Activated CD8-positive, alpha-beta T cell treated with anti-CD3 and anti-CD28 coated beads for 36 hours (primary cell): ENCODE data around the gene SYCP1. TPM values are rescaled to one million over a fixed set of nuclear protein-coding genes. Genes with fewer than 3 reads are reported as not detected.

Experiments
- ATAC-seq: fragments of 200-7000 bp; cut with Tn5 transposase; one replicate; pipeline ENCODE4 v1.10.0; 2021; ENCODE audit warnings: mild to moderate bottlenecking, moderate library complexity
- CTCF ChIA-PET: fragments of 350-600 bp; sonication (Branson Sonifier 250); formaldehyde crosslinking; loops from one replicate; lab custom pipeline; 2021; ENCODE audit warnings: antibody characterized with exemption; lab: Charles Lee
- POLR2A ChIA-PET: fragments of 350-600 bp; sonication (Branson Sonifier 250); formaldehyde crosslinking; loops from one replicate; lab custom pipeline; 2021; ENCODE audit warnings: antibody characterized with exemption; lab: Charles Lee
- DNase-seq: peaks from one replicate; pipeline ENCODE4 v3.0.0-alpha.2; 2020
- H3K27ac Mint-ChIP-seq: one replicate; pipeline ENCODE4 v1.8.0; 2021; ENCODE audit warnings: mild to moderate bottlenecking, mixed read lengths
- H3K27me3 Mint-ChIP-seq: one replicate; pipeline ENCODE4 v1.8.0; 2021; ENCODE audit warnings: mixed read lengths
- H3K36me3 Mint-ChIP-seq: one replicate; pipeline ENCODE4 v1.8.0; 2021; ENCODE audit warnings: low read depth, mixed read lengths
- H3K4me1 Mint-ChIP-seq: one replicate; pipeline ENCODE4 v1.8.0; 2021; ENCODE audit warnings: low read depth, mixed read lengths
- H3K4me3 Mint-ChIP-seq: one replicate; pipeline ENCODE4 v1.8.0; 2021; ENCODE audit warnings: mild to moderate bottlenecking, moderate library complexity, mixed read lengths
- H3K9me3 Mint-ChIP-seq: one replicate; pipeline ENCODE4 v1.8.0; 2021; ENCODE audit warnings: mixed read lengths
- CTCF ChIP-seq: fragments of 200-600 bp; IDR thresholded peaks from one replicate; pipeline ENCODE4 v1.8.0; 2022; ENCODE audit warnings: antibody characterized with exemption, mild to moderate bottlenecking
- intact Hi-C: fragments of 100-400 bp; cut with micrococcal nuclease; formaldehyde crosslinking; loops from one replicate; pipeline ENCODE4 v1.10.0; 2022
- total RNA-seq, 2 experiments: library from RNA; stranded (reverse); gene quantifications; one replicate each; pipeline ENCODE4 v1.2.3, GENCODE V29; 2021

SYCP1 gene
- total RNA-seq, 2 experiments from 2014 or later: not detected

- no peak overlapping the region for H3K27ac Mint-ChIP-seq
- POLR2A ChIA-PET: no interaction called here
Measured at GRCh38 chr1:114988095-114988494, 133.4 kb downstream of the SYCP1 start.

GRCh38 chr1:114997510-114998289 lies 143.0 kb downstream of the SYCP1 start:
- no peaks in the 10 kb centered on the region for H3K4me1 Mint-ChIP-seq
- DNase-seq: no peak

More at GRCh38 chr1:114988095-114988494, 133.4 kb downstream of the SYCP1 start:
- no peaks in the 10 kb centered on the region for H3K4me1 Mint-ChIP-seq
- ATAC-seq: no peak
- H3K27me3 Mint-ChIP-seq: peaks cover 1% of the 10 kb centered on the region
- no peak for DNase-seq
- CTCF ChIA-PET: interaction anchor here (1.4 to 3.6 kb wide), 2 partner anchors 8 to 65 kb away, joined by 3 to 15 read pairs; no protein-coding TSS in a partner anchor
- intact Hi-C loops: no loop called here
- H3K9me3 Mint-ChIP-seq: peaks cover 18% of the 10 kb centered on the region
- peaks cover 7% of the 10 kb centered on the region for H3K36me3 Mint-ChIP-seq
- no peak overlapping the region for H3K4me3 Mint-ChIP-seq
- no peak for TF ChIP-seq CTCF

GRCh38 chr1:115006191-115006590 lies 151.5 kb downstream of the SYCP1 start:
- ATAC-seq (no peak), DNase-seq (no peak)
- peaks cover 14% of the 10 kb centered on the region for H3K27me3 Mint-ChIP-seq
- H3K27ac Mint-ChIP-seq: no peak overlapping the region
- H3K4me3 Mint-ChIP-seq: no peak overlapping the region
- no peaks in the 10 kb centered on the region for H3K4me1 Mint-ChIP-seq
- intact Hi-C loops: no loop called here
- POLR2A ChIA-PET: no interaction called here
- TF ChIP-seq CTCF: no peak
- H3K9me3 Mint-ChIP-seq: no peaks in the 10 kb centered on the region
- no peaks in the 10 kb centered on the region for H3K36me3 Mint-ChIP-seq
- CTCF ChIA-PET: no interaction called here

More at GRCh38 chr1:114997510-114998289, 143.0 kb downstream of the SYCP1 start:
- Mint-ChIP-seq H3K27ac (no peak overlapping the region), H3K9me3 (no peaks in the 10 kb centered on the region), H3K4me3 (no peak overlapping the region), H3K27me3 (peaks cover 8% of the 10 kb centered on the region), H3K36me3 (no peaks in the 10 kb centered on the region)
- intact Hi-C loops: no loop called here
- TF ChIP-seq CTCF: no peak
- ATAC-seq: no peak
- CTCF ChIA-PET: interaction anchor here (1.4 kb wide), 1 partner anchor 55 kb away, joined by 3 read pairs; no protein-coding TSS in a partner anchor
- POLR2A ChIA-PET: no interaction called here

- ATAC-seq (no peak), DNase-seq (no peak)
- H3K36me3 Mint-ChIP-seq: no peaks in the 10 kb centered on the region
- POLR2A ChIA-PET: no interaction called here
- no peaks in the 10 kb centered on the region for H3K4me1 Mint-ChIP-seq
- H3K27ac Mint-ChIP-seq: no peak overlapping the region
- H3K27me3 Mint-ChIP-seq: peaks cover 2% of the 10 kb centered on the region
- intact Hi-C loops: no loop called here
- no peak overlapping the region for H3K4me3 Mint-ChIP-seq
- H3K9me3 Mint-ChIP-seq: no peaks in the 10 kb centered on the region
- TF ChIP-seq CTCF: no peak
- CTCF ChIA-PET: no interaction called here
Measured at GRCh38 chr1:115012006-115012405, 157.3 kb downstream of the SYCP1 start.

- no peak overlapping the region for H3K27ac Mint-ChIP-seq
- CTCF ChIA-PET: no interaction called here
- no peaks in the 10 kb centered on the region for H3K36me3 Mint-ChIP-seq
- no peak for DNase-seq
- no peaks in the 10 kb centered on the region for H3K9me3 Mint-ChIP-seq
- H3K4me1 Mint-ChIP-seq: no peaks in the 10 kb centered on the region
- H3K4me3 Mint-ChIP-seq: no peak overlapping the region
- peaks cover 2% of the 10 kb centered on the region for H3K27me3 Mint-ChIP-seq
- POLR2A ChIA-PET: no interaction called here
- intact Hi-C loops: no loop called here
- no peak for ATAC-seq
- no peak for TF ChIP-seq CTCF
Measured at GRCh38 chr1:115012434-115012833, 157.8 kb downstream of the SYCP1 start.
